ENCODE data around the gene PARP16.
"Not testable (repeated sequence)": the region's sequence is repeated elsewhere in the genome, so short reads cannot be mapped to it uniquely, and the experiment has no call there.

Gene PARP16

GRCh38 chr15:65231306-65231705, 55.4 kb downstream of the PARP16 start:
- no peak for DNase-seq

- not testable (repeated sequence) for DNase-seq
Measured at GRCh38 chr15:65226901-65227300, 59.8 kb downstream of the PARP16 start.

- no peak for DNase-seq
Measured at GRCh38 chr15:65226221-65226620, 60.5 kb downstream of the PARP16 start.

DNA sequence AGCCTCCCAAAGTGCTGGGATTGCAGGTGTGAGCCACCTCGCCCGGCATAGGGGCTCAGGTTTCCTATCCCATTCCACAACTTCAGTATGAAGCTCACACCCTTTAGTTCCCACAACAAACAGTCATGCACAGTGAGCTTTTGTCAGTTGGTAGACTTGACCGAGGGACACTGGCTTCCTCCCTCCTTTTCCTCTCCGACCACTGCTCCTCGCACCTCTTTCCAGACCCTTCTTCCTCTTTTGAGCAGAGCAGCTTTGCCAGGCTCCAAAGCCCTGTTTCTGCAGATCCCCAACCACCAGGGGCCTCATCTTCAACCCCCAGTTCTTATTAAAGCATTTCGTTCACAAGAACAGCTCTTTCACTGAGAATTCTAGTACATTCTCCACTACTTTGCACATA, 62.7 kb downstream of the PARP16 start:
- no peak for DNase-seq

- DNase-seq = no peak
Measured at GRCh38 chr15:65222891-65223290, 63.8 kb downstream of the PARP16 start.

DNA sequence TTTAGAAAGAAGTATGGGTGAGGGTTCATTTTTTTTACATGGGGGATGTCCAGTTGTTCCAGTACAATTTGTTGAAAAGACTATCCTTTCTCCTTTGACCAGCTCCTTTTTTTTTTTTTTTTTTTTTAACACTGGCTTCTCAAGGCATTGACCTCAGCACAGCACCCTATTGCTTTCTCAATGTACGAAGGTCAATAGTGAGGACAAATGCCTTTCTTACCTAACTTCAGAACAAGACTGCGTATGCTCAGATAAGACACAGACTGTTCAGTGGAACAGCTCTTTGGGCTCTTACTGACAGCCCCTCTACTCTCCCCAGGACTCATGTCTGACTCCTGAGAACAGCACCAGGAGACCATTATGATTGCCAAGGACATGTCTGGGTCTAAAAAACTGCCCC, 65.0 kb downstream of the PARP16 start:
- no peak for DNase-seq

- no peak for DNase-seq
Measured at GRCh38 chr15:65219137-65219536, 67.5 kb downstream of the PARP16 start.

DNA sequence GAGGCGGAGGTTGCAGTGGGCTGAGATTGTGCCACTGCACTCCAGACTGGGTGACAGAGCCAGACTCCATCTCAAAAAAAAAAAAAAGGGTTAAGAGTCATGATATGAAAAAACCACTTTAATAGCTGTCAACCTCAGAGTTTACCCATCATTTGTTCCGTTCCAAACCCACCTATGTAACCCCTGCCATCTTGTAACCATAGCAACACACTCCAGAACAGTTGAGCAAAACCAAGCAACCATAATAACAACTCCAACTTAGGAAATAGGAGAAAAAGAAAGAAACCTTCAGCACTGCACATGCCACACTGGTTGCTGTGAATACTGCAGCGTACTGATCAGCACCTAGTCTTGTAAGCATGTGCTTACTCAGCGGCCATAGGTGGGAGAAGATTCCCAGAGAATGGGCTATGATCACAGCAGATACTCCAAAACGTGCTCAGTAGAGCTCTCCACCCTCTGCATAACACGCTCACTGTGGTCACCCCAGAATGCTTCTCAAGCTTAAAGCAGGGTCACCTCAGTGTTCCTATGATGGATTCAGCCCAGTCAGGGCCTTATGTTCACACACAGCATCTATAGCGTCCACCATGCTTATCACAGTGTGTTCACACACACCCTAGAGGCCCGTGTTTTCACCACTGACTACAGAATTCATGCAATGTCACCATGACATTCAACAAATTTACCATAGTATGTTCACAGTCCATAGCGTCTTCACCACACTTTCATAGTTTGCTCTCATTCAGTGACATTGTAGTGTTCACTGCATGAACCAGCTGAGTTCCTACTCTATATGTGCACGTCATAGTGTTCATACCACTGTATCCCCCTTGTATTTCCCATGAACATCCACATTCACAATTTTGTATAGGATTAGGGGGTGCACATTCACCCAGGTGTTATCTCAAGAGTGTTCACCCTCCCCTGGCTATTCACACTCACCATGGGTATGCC, 68.9 kb downstream of the PARP16 start:
- no peak for DNase-seq

- DNase-seq = no peak
Measured at GRCh38 chr15:65215496-65215895, 71.2 kb downstream of the PARP16 start.

GRCh38 chr15:65214010-65214409, 72.7 kb downstream of the PARP16 start:
- DNase-seq = no peak

GRCh38 chr15:65213241-65213640, 73.4 kb downstream of the PARP16 start:
- no peak for DNase-seq

- DNase-seq = no peak
Measured at GRCh38 chr15:65212097-65212496, 74.6 kb downstream of the PARP16 start.

DNA sequence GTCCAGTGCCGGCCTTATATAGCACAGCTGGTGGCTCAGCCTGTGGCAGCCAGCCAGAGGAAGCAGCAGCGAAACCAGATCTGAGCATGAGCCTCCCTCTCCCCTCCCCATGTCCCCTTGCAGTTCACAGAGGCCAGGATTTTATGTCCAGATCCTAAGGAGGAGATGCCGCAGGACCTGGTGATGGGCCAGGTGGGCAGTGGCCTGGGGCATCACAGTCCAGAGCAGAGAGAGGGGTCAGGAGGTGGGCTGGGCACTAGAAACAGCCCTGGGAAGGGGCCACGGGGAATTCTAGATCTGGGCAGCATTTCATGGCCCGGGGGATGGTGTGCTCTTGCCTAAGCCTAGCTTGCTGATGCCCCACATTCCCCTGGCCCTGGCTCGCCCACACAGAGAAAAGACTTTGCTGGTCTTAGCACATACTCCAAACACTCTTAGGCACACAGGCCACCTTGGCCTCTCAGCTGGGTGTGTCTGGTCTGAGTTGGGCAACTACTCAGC, 75.2 kb downstream of the PARP16 start:
- DNase-seq = no peak

- DNase-seq = no peak
Measured at GRCh38 chr15:65210770-65211481, 75.8 kb downstream of the PARP16 start, which contains the start of gene CILP. Gene CILP, minus strand, starts transcription at chr15:65211473. Its CDS starts 1,718 bp downstream, at chr15:65209755.

- no peak for DNase-seq
Measured at GRCh38 chr15:65209701-65210643, 76.7 kb downstream of the PARP16 start.

- DNase-seq = no peak
Measured at GRCh38 chr15:65208647-65209046, 78.0 kb downstream of the PARP16 start.
